K562 (cell line): ENCODE results near the gene TOR1B.

Experiments used
- ADNP ChIP-seq: fragments of 200-800 bp; sonication (Bioruptor generic); IDR thresholded peaks from 2 replicates; pipeline ENCODE4 v1.6.1; 2016; ENCODE audit warnings: missing genetic modification characterization, missing compliant biosample characterization
- CBFB ChIP-seq: sonication (generic); formaldehyde crosslinking; IDR thresholded peaks from 2 replicates; pipeline ENCODE4 v1.4.0; 2020; ENCODE audit warnings: mild to moderate bottlenecking, missing genetic modification reagents
- CREB1 ChIP-seq, 2 experiments: sonication (generic) in 1 of 2; formaldehyde crosslinking in 1 of 2; IDR thresholded peaks; 2 replicates each; pipeline versions ENCODE4 v1.6.1 to v1.8.0; 2012 to 2022; ENCODE audit warnings: inconsistent platforms in 1 of 2, mild to moderate bottlenecking in 1 of 2, missing genetic modification reagents in 1 of 2, moderate library complexity in 1 of 2
- MED1 ChIP-seq: sonication (generic); formaldehyde crosslinking; IDR thresholded peaks from 2 replicates; pipeline ENCODE4 v1.8.1; 2023; ENCODE audit warnings: missing genetic modification reagents, borderline replicate concordance
- TEAD4 ChIP-seq, 2 experiments: sonication (generic) in 1 of 2; formaldehyde crosslinking in 1 of 2; IDR thresholded peaks; 2 replicates each; pipeline versions ENCODE4 v1.6.1 to v1.8.0; 2012 to 2022; ENCODE audit warnings: borderline replicate concordance in 1 of 2, inconsistent platforms in 1 of 2, low read length in 1 of 2, mild to moderate bottlenecking in 1 of 2, missing genetic modification reagents in 1 of 2
- ZNF384 ChIP-seq: IDR thresholded peaks from 2 replicates; pipeline ENCODE4 v1.6.1; 2012; ENCODE audit warnings: low read depth, low read length, improper control_type of control experiment
- ZNF57 ChIP-seq: fragments of 450-650 bp; formaldehyde crosslinking; IDR thresholded peaks from 2 replicates; pipeline ENCODE4 v1.4.0; 2020; ENCODE audit warnings: mild to moderate bottlenecking, moderate library complexity
- TF ChIP-seq, protein P1 (sequence below): sonication (generic); formaldehyde crosslinking; IDR thresholded peaks from 2 replicates; pipeline ENCODE4 v1.9.0; 2022; ENCODE audit warnings: mild to moderate bottlenecking, missing genetic modification reagents
- TF ChIP-seq, protein P2 (sequence below): sonication (generic); formaldehyde crosslinking; IDR thresholded peaks from 2 replicates; pipeline ENCODE4 v1.9.0; 2022; ENCODE audit warnings: mild to moderate bottlenecking, missing genetic modification reagents

DNA sequence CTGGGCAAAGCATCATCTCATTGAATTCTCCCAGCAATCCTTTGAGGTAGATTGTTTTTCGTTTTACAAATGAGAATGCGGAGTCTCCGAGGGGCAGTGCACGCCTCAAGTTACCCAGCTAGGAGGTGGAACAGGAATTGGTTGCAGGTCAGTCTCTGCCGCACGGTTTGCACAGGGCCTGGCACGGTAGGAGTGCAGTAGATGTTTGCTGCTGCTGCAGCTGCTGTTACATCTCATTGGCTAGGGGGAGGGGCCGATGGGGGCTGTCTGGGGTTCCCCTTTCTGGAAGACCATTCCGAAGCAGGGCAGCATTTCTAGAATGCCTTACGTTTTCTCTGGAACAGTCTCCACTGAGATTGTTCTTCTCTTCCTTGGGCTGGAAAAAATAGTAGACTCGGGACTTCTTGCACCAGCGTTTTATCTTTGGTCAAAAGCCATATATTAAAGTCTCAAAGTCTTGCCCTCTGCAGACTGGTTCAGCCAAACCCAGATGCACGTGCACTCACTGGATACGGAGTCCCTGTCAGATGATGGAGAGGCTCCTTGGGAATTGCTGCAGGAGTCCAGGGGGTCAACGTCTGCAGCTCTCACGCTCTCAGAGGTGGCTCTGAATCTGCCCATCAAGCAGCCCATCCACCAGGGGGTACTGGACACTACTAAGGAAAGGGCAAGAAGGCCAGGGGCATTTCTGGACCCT, 33.5 kb downstream of the TOR1B start:
- TF ChIP-seq ZNF57 (CRISPR knock-in tag) (no peak), ADNP (no peak), CREB1 (IDR thresholded peaks at IDR 0.05) (no peak), CREB1 (CRISPR knock-in tag; IDR thresholded peaks at IDR 0.05) (no peak), TEAD4 (IDR thresholded peaks at IDR 0.05; ENCODE audit: low read length) (no peak), TEAD4 (CRISPR knock-in tag; IDR thresholded peaks at IDR 0.05; ENCODE audit: borderline replicate concordance) (no peak), MED1 (no peak), ZNF384 (no peak), CBFB (CRISPR knock-in tag) (no peak)
- TF ChIP-seq, protein P1, sequence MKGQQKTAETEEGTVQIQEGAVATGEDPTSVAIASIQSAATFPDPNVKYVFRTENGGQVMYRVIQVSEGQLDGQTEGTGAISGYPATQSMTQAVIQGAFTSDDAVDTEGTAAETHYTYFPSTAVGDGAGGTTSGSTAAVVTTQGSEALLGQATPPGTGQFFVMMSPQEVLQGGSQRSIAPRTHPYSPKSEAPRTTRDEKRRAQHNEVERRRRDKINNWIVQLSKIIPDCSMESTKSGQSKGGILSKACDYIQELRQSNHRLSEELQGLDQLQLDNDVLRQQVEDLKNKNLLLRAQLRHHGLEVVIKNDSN (CRISPR knock-in tag), result no peak
- TF ChIP-seq, protein P2, sequence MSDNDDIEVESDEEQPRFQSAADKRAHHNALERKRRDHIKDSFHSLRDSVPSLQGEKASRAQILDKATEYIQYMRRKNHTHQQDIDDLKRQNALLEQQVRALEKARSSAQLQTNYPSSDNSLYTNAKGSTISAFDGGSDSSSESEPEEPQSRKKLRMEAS (CRISPR knock-in tag), result no peak
